Measurements from ENCODE around the gene KIF26A. TPM values are rescaled to one million over a fixed set of nuclear protein-coding genes. Genes with fewer than 3 reads are reported as not detected.

KIF26A gene
- total RNA-seq, 1 experiment from 2014 or later, result 3.1 TPM

GRCh38 chr14:104200591-104200990 lies 62.2 kb downstream of the KIF26A start:
- Histone ChIP-seq H3F3A (ENCODE audit: low read length, unreplicated experiment) (no peaks in the 10 kb centered on the region), H3K27me3 (ENCODE audit: low read length) (peaks cover 54% of the 10 kb centered on the region), H3K4me1 (ENCODE audit: insufficient read depth, low read length) (no peaks in the 10 kb centered on the region), H3K4me2 (ENCODE audit: low read length) (no peak overlapping the region), H3K9me3 (ENCODE audit: low read length) (no peaks in the 10 kb centered on the region), H3K27ac (ENCODE audit: low read length) (no peak overlapping the region), H2AFZ (ENCODE audit: low read length) (no peak overlapping the region), H3K79me2 (ENCODE audit: low read length) (no peaks in the 10 kb centered on the region), H3K4me3 (ENCODE audit: low read length) (no peak overlapping the region), H3K36me3 (ENCODE audit: low read depth, low read length) (no peaks in the 10 kb centered on the region), H3K9ac (ENCODE audit: low read length) (no peak overlapping the region), H4K20me1 (ENCODE audit: low read length) (no peaks in the 10 kb centered on the region), H3K9me2 (replicated peaks; ENCODE audit: low read length) (no peaks in the 10 kb centered on the region)
- DNase-seq, result no peak
- POLR2A ChIA-PET (ENCODE audit: unreplicated experiment), result no interaction called here
- CTCF ChIA-PET, result no interaction called here
- BruUV-seq (replicated peaks), result no TSS peak
- no peak for TF ChIP-seq EZH2phosphoT487 (IDR thresholded peaks at IDR 0.05; ENCODE audit: borderline replicate concordance, low read length)
- no peak for TF ChIP-seq EZH2 (IDR thresholded peaks at IDR 0.05; ENCODE audit: low read length, unreplicated experiment)
- TF ChIP-seq CTCF (conservative IDR thresholded peaks at IDR 0.05; ENCODE audit: low read depth, low read length), result no peak
- ATAC-seq, result no peak
- intact Hi-C loops (cut with micrococcal nuclease), result no loop called here

GRCh38 chr14:104201063-104201462 lies 62.7 kb downstream of the KIF26A start:
- H3K27me3 ChIP-seq (ENCODE audit: low read length), result peaks cover 50% of the 10 kb centered on the region
- no peak overlapping the region for H3K4me2 ChIP-seq (ENCODE audit: low read length)
- no peak for TF ChIP-seq EZH2 (IDR thresholded peaks at IDR 0.05; ENCODE audit: low read length, unreplicated experiment)
- TF ChIP-seq CTCF (conservative IDR thresholded peaks at IDR 0.05; ENCODE audit: low read depth, low read length), result no peak
- TF ChIP-seq EZH2phosphoT487 (IDR thresholded peaks at IDR 0.05; ENCODE audit: borderline replicate concordance, low read length), result no peak
- H3K9ac ChIP-seq (ENCODE audit: low read length), result no peak overlapping the region
- no TSS peak for BruUV-seq (replicated peaks)
- no peaks in the 10 kb centered on the region for H3K9me2 ChIP-seq (replicated peaks; ENCODE audit: low read length)
- ChIA-PET CTCF (no interaction called here), POLR2A (ENCODE audit: unreplicated experiment) (no interaction called here)
- H4K20me1 ChIP-seq (ENCODE audit: low read length), result no peaks in the 10 kb centered on the region
- intact Hi-C loops (cut with micrococcal nuclease), result no loop called here
- H3K27ac ChIP-seq (ENCODE audit: low read length), result no peak overlapping the region
- H2AFZ ChIP-seq (ENCODE audit: low read length), result no peak overlapping the region
- no peaks in the 10 kb centered on the region for H3F3A ChIP-seq (ENCODE audit: low read length, unreplicated experiment)
- no peaks in the 10 kb centered on the region for H3K79me2 ChIP-seq (ENCODE audit: low read length)
- no peaks in the 10 kb centered on the region for H3K4me1 ChIP-seq (ENCODE audit: insufficient read depth, low read length)
- no peak overlapping the region for H3K4me3 ChIP-seq (ENCODE audit: low read length)
- no peaks in the 10 kb centered on the region for H3K9me3 ChIP-seq (ENCODE audit: low read length)
- ATAC-seq, result no peak
- no peaks in the 10 kb centered on the region for H3K36me3 ChIP-seq (ENCODE audit: low read depth, low read length)
- DNase-seq, result no peak

GRCh38 chr14:104201496-104201895 lies 63.1 kb downstream of the KIF26A start:
- Histone ChIP-seq H3K9me3 (ENCODE audit: low read length) (no peaks in the 10 kb centered on the region), H3F3A (ENCODE audit: low read length, unreplicated experiment) (no peaks in the 10 kb centered on the region), H3K4me2 (ENCODE audit: low read length) (no peak overlapping the region), H3K9ac (ENCODE audit: low read length) (no peak overlapping the region), H3K36me3 (ENCODE audit: low read depth, low read length) (no peaks in the 10 kb centered on the region), H3K27ac (ENCODE audit: low read length) (no peak overlapping the region), H3K27me3 (ENCODE audit: low read length) (peaks cover 47% of the 10 kb centered on the region), H3K4me3 (ENCODE audit: low read length) (no peak overlapping the region), H3K79me2 (ENCODE audit: low read length) (no peaks in the 10 kb centered on the region), H4K20me1 (ENCODE audit: low read length) (no peaks in the 10 kb centered on the region), H3K4me1 (ENCODE audit: insufficient read depth, low read length) (no peaks in the 10 kb centered on the region), H2AFZ (ENCODE audit: low read length) (no peak overlapping the region), H3K9me2 (replicated peaks; ENCODE audit: low read length) (no peaks in the 10 kb centered on the region)
- TF ChIP-seq CTCF (conservative IDR thresholded peaks at IDR 0.05; ENCODE audit: low read depth, low read length) (no peak), EZH2phosphoT487 (IDR thresholded peaks at IDR 0.05; ENCODE audit: borderline replicate concordance, low read length) (no peak), EZH2 (IDR thresholded peaks at IDR 0.05; ENCODE audit: low read length, unreplicated experiment) (no peak)
- ChIA-PET CTCF (no interaction called here), POLR2A (ENCODE audit: unreplicated experiment) (no interaction called here)
- intact Hi-C loops (cut with micrococcal nuclease), result no loop called here
- no TSS peak for BruUV-seq (replicated peaks)
- ATAC-seq (no peak), DNase-seq (no peak)
